IMR-90 (cell line): Measurements from ENCODE around the gene DCUN1D2.

Experiments
- CEBPB ChIP-seq: IDR thresholded peaks from 2 replicates; pipeline ENCODE4 v1.6.1; 2012; ENCODE audit warnings: low read depth, low read length, improper control_type of control experiment
- NFE2L2 ChIP-seq: fragments of 150-350 bp; IDR thresholded peaks from 2 replicates; pipeline ENCODE4 v1.6.1; 2016; ENCODE audit warnings: low read depth, mild to moderate bottlenecking, low read length
- POLR2A ChIP-seq: IDR thresholded peaks from 2 replicates; pipeline ENCODE4 v1.6.1; 2012; ENCODE audit warnings: mild to moderate bottlenecking, low read depth, low read length
- TF ChIP-seq, protein P1 (sequence below): conservative IDR thresholded peaks from 2 replicates; pipeline ENCODE4 v1.5.1; 2012; ENCODE audit warnings: mild to moderate bottlenecking, low read depth, low read length, improper control_type of control experiment

DNA sequence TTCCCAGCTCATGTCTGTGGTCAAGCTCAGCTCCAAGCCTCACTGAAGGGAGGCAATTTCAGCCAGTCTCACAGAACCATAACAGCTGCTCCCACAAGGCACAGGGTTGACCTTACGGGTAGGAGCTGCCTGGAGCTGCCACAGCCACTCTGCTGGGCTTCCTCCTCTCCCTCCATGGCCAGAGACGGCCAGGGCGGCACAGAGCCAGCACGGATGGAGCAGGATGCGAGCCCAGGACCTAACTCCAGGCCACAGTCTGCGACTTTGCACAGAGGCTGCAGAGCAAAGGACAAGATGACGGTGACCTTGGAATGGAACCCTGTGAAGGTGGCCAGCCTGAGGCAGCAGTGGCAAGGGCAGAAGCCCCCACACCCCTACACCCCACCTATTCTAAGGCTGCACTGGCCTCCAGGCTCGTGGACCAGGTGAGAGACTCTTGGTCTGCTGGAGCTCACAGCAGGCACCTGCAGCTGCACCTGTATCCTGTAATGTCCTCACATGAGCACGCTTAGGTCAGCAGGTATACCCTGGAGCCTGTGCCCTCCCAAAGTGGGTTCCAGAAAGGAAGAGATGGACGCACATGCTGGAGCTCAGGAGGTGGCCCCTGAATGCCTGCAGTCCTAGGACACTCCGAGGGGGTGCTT lies 66.9 kb downstream of the DCUN1D2 start:
- no peak for TF ChIP-seq NFE2L2
- TF ChIP-seq, protein P1, sequence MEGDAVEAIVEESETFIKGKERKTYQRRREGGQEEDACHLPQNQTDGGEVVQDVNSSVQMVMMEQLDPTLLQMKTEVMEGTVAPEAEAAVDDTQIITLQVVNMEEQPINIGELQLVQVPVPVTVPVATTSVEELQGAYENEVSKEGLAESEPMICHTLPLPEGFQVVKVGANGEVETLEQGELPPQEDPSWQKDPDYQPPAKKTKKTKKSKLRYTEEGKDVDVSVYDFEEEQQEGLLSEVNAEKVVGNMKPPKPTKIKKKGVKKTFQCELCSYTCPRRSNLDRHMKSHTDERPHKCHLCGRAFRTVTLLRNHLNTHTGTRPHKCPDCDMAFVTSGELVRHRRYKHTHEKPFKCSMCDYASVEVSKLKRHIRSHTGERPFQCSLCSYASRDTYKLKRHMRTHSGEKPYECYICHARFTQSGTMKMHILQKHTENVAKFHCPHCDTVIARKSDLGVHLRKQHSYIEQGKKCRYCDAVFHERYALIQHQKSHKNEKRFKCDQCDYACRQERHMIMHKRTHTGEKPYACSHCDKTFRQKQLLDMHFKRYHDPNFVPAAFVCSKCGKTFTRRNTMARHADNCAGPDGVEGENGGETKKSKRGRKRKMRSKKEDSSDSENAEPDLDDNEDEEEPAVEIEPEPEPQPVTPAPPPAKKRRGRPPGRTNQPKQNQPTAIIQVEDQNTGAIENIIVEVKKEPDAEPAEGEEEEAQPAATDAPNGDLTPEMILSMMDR, result no peak
- TF ChIP-seq POLR2A, result no peak
- TF ChIP-seq CEBPB, result no peak
